Left renal pelvis (tissue), 4 donors: ENCODE measurements around the gene TMA7. TPM values are rescaled to one million over a fixed set of nuclear protein-coding genes. Genes with fewer than 3 reads are reported as not detected.

Experiments
- DNase-seq, 4 donors: peaks; one replicate each; pipeline ENCODE4 v3.0.0-alpha.2; 2013; ENCODE audit warnings: low read depth in 4 of 4, low spot score in 3 of 4
- polyA plus RNA-seq, 4 donors: library from polyadenylated mRNA; unstranded; fragments of 120-200 nt; gene quantifications; one replicate each; pipeline ENCODE4 v1.2.1, GENCODE V29; 2013; ENCODE audit not compliant: insufficient read length in 4 of 4

Gene TMA7
- polyA plus RNA-seq, 4 donors = 228 to 350 (median 273) TPM

DNA sequence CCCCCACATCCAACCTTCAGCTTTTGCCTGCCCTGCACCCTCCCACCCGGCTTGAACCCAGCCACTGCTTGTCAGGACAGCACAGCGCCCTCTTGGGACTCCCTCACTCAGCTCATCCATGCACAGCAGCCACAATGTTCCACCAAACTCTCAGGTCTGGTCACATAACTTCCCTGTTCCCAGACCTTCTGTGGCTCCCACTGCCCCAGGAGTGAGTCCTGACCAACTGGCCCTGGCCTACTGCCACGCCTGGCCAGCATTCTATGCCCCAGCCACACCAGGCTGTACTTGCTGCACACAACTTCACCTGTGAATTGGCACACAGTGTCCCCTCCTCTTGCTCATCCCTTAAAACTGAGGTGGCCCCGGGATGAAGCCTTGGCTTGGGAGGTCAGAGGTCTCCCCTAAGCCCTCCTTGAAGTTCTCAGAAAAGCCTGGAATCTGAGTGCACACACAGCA is 31.2 kb upstream of the TMA7 start:
- no peak for DNase-seq

- DNase-seq = no peak
Observed at GRCh38 chr3:48409291-48410201, 30.5 kb upstream of the TMA7 start.

GRCh38 chr3:48410205-48411040 is 29.6 kb upstream of the TMA7 start:
- DNase-seq = no peak

DNA sequence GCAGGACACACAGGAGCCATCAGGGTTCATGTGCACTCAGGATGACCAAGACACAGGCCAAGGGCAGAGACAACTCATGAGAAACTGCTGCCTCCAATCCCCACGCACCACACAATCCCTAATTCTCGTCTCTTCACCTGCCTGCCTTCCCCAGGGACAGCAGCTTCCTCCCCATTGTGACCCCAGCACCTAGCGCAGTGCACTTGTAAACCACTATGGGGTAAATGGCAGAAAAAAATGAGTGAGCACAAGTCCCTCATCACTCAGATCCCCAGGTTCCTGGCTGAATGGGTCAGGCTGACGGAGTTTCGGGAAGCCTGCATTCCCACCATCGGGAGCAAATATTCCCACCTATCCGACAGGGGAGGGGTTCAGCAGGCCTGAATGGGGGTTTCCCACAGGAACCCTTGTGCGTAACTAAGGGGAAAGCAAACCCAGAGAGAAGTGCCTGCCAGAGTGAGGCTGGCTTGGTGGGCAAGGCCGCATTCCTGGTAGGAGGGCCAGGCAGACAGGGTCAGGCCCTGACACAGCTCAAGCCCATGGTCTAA is 28.9 kb upstream of the TMA7 start:
- no peak for DNase-seq

GRCh38 chr3:48411606-48412374 is 28.3 kb upstream of the TMA7 start:
- DNase-seq = no peak

DNA sequence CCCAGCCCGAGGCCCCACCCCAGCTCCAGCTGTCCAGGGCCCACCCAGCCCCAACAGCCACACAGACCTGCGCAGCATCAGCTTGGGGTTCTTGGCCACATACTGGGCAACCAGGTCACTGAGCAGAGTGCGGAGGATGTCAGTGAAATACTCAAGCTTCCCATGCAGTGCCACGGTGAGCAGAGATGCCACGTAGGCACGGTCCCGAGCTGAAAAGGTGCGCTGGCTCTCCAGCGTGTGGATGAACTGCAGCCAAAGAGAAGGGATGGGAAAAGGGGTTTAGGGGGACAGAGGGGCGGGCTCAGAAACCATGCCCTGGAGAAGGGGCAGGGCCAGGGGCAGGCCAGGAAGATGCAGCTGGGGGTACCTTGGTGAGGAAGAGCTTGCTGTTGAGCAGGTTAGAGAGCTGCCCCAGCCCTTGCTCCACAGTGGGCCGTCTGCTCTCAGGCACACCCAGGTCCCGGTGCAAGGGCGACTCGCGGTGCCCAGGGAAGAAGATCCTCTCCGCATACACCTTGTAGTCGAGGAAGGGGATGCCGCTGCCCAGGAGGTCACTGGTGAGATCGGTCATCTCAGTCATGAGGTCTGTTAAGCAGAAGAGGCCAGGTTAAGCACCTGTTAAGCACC is 27.6 kb upstream of the TMA7 start:
- DNase-seq = no peak

- no peak for DNase-seq
Observed at GRCh38 chr3:48413086-48413485, 27.0 kb upstream of the TMA7 start.

DNA sequence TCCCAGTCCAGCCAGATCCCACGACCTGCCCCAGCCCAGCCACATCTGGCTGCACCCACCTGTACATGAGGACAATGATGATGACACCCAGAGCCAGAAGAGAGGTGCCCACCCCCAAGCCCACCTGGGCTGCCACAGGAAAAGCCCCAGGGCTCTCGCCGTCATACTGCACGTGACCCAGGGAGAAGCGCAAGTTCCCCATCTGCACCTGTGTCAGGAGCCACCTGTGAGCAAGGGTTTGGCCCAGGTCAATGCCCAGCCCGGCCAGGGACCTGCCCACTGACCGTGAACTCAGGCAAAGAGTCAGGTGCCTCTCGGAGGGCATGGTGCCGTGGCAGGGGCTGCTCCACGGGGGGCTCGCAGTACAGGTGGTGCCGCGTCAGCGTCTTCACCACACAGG is 26.4 kb upstream of the TMA7 start:
- DNase-seq = no peak

DNA sequence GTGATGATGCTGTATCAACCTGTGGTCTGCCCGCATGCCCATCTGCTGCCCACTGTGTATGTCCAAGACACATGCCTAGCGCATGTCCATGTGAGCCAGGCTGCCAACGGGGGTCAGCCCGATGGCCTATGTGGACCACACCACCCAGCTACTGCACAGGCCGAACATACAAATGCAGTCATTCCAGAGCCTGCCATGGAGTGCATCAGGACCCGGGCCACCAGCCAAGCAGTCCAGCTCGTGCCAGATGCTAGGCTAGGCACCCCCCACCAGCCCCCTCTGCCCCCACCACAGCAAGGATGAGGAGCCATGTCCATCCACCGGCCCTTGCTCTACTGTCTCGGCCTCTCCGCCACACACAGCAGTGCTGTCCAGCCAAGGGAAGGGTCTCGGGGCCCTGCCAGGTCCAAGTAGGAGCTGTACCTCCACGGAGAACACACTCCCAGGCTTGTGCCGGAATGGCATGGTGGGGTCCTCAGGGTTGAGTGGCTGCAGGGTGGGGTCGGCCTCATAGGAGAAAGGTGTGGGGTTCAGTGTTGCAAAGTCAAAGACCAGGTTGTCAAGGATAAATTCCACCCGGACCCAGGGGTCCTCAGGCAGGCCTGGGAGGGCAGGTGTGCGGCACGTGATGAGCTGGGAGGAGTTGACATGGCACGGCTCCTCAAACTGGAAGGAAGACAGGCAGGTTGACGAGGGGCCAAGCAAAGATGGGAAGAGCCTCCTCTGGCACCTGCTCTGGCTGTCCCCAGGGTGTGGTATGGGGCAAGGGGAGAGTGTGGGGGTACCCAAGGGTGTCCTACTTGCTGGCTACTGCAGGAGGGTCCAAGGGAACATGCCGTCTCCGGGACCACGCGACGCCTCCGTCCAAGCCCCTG is 25.4 kb upstream of the TMA7 start:
- DNase-seq = no peak

DNA sequence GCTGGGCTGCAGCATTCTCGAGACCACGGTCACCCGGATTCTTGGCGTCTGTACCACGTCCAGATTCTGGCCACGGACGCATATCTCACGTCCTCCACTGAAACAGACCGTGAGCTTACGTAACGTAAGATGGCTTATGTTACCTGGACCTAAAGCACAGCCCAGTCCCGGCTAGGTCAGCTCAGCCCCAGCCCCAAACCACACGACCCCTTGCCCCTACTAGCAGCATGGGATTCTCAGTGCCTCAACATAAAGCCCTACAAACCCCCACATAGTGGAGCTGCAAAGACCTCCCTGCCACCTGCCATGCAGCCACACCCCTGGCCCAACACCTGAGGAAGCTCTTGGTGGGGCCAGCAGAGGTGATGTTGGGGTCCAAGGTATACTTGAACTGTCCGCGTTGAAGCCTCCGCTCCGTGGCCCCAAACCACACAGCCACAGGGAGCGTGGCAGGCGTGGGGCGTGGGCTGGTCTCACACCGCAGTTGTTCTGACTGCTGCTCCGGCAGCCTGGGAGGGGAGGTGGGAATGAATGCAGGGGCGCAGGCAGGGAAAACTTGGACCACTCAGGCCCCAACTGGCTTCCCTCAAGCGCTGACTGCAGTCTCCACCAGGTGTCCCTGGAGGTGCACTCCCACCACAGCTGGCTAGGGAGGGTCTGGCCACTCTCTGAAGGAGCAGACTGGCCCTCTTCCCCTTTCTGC is 24.7 kb upstream of the TMA7 start:
- no peak for DNase-seq

DNA sequence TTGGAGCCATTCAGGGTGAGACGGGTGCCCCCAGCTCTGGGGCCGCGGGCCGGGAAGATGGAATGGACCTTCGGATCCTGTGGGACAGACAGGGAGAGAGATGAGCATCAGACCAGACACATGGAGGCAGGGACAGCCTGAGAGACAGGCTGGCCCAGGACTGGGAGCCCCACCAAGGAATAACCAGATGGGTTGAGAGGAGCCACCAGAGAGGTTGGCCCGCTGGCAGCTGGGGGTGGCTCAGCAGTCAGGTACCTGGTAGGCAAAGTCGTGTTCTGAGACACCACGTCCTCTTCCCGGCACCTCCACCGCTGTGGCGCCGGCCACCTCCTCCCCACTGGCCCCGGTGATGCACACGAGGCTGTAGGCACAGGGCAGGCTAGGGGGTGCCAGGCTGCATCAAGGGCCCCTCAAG is 24.0 kb upstream of the TMA7 start:
- DNase-seq = no peak

DNA sequence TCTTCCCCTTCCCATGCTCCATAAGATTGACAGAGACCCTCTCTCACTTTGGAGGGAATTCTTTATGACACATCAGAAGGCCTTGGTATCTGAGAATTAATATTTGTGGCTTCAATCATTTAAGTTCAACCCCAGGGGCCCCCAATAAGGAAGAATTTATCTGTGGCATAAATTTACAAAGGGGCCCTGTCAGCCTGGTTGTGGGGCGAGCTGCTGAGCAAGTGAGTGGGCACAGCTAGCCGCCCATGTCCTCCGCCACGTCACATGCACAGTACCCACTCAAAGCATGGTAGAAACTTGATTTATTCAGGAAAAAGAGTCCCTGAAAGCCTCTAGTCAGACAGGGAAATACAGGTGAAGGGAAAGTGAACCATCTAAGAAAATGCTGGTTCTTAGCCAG is 23.5 kb upstream of the TMA7 start:
- no peak for DNase-seq

GRCh38 chr3:48417529-48418108 is 22.4 kb upstream of the TMA7 start:
- no peak for DNase-seq

GRCh38 chr3:48418140-48418539 is 21.9 kb upstream of the TMA7 start:
- DNase-seq = no peak

DNA sequence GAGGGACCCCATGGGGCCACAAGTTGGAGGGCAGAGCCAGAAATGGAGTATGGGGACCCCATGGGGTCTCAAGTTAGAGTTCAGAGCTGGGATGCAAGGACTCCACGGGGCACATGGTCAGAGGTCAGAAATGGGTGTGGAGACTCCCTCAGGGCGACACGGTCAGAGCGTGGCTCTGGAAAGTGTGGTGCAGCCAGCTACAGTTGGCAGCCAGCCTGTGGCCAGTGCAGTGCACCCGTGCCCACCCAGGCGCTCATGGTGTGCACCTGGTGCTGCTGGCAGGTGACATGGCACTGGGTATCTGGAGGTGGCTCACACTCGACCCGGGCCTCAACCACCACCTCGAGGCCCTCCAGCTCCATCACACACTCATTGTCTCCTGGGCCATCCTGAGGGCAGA is 21.4 kb upstream of the TMA7 start:
- no peak for DNase-seq

DNA sequence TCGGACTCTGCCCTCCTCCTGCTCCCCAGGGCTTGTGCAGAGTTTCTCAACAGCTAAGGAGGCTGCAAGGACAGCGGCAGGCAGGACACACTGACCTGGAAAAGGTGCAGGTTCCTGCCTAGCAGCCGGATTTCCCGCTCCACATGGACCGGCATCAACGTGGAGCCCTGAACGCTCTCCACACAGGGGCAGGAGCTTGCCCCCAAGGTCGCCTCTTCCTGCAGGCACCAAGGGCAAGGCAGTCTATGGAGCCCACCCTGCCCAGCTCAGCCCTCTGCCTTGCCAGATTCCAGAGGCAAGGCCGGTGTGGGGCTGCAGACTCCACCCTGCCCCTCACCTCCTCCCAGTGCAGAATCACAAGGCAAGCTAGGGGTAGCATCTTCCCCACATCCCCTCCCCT is 20.9 kb upstream of the TMA7 start:
- no peak for DNase-seq

- no peak for DNase-seq
Observed at GRCh38 chr3:48419597-48419996, 20.5 kb upstream of the TMA7 start.

DNA sequence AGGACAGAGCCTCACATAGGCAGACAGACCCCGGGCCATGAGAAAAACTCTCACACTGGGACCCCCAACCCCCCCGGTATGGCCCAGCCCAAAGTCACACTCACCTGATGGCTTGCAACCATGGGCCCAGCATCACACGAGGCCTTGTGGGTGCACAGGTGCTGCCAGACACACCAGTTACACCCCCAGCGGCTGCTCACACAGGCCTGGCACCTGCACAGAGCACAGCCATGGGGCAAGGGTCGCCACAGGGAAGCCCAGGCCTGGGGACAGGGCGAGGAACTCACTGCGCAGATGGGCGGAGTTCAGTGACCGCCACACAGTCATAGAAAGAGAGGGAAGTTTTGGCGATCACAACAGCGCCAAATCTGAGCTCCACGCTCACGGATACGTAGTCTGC is 19.5 kb upstream of the TMA7 start:
- no peak for DNase-seq
